Liver (tissue), 9 donors: ENCODE measurements around the gene TMEM61. TPM values are rescaled to one million over a fixed set of nuclear protein-coding genes. Genes with fewer than 3 reads are reported as not detected.
A peak's percentile ranks its signal among the peaks of the same experiment; 100 is the strongest.

Source experiments
- DNase-seq: peaks from one replicate; pipeline ENCODE4 v3.0.0-alpha.2; 2017; ENCODE audit warnings: low spot score
- H3K27ac ChIP-seq, 2 donors: one replicate each; pipeline ENCODE4 v1.7.0; 2013; ENCODE audit warnings: inconsistent platforms in 2 of 2, low read length in 2 of 2, control low read depth in 1 of 2, low read depth in 1 of 2, mild to moderate bottlenecking in 1 of 2
- H3K27me3 ChIP-seq, 4 donors: one replicate each; pipeline versions ENCODE4 v1.6.1 to v1.7.0; 2013; ENCODE audit warnings: low read length in 3 of 4, inconsistent platforms in 1 of 4, mild to moderate bottlenecking in 1 of 4, moderate library complexity in 1 of 4; ENCODE audit not compliant: control insufficient read depth in 4 of 4, insufficient read depth in 4 of 4
- H3K36me3 ChIP-seq, 4 donors: one replicate each; pipeline versions ENCODE4 v1.6.1 to v1.7.0; 2013; ENCODE audit warnings: low read length in 3 of 4, mild to moderate bottlenecking in 3 of 4, low read depth in 1 of 4, moderate library complexity in 1 of 4; ENCODE audit not compliant: control insufficient read depth in 4 of 4, insufficient read depth in 3 of 4
- H3K4me1 ChIP-seq, 4 donors: one replicate each; pipeline versions ENCODE4 v1.6.1 to v1.7.0; 2013; ENCODE audit warnings: low read length in 3 of 4, mild to moderate bottlenecking in 3 of 4, moderate library complexity in 1 of 4; ENCODE audit not compliant: control insufficient read depth in 4 of 4, insufficient read depth in 4 of 4
- H3K4me3 ChIP-seq, 3 donors: one replicate each; pipeline versions ENCODE4 v1.6.1 to v1.7.0; 2013; ENCODE audit warnings: low read length in 3 of 3, control low read depth in 1 of 3, low read depth in 1 of 3, mild to moderate bottlenecking in 1 of 3
- H3K9ac ChIP-seq, 2 donors: one replicate each; pipeline ENCODE4 v1.7.0; 2013; ENCODE audit warnings: low read length in 2 of 2, mild to moderate bottlenecking in 2 of 2, moderate library complexity in 2 of 2, control low read depth in 1 of 2, low read depth in 1 of 2
- H3K9me3 ChIP-seq, 4 donors: one replicate each; pipeline versions ENCODE4 v1.6.1 to v1.7.0; 2013; ENCODE audit warnings: low read length in 3 of 4; ENCODE audit not compliant: control insufficient read depth in 4 of 4
- EGR1 ChIP-seq, 2 donors: IDR thresholded peaks; 2 replicates each; pipeline ENCODE4 v1.6.1; 2016 to 2018; ENCODE audit warnings: antibody characterized with exemption in 2 of 2, low read depth in 2 of 2
- FOXA1 ChIP-seq: IDR thresholded peaks from 2 replicates; pipeline ENCODE4 v1.6.1; 2016; ENCODE audit warnings: antibody characterized with exemption
- FOXA2 ChIP-seq: IDR thresholded peaks from 2 replicates; pipeline ENCODE4 v1.6.1; 2016; ENCODE audit warnings: antibody characterized with exemption
- GABPA ChIP-seq, 2 donors: IDR thresholded peaks in 1 of 2; conservative IDR thresholded peaks in 1 of 2; 2 replicates each; pipeline ENCODE4 v1.6.1; 2016; ENCODE audit warnings: antibody characterized with exemption in 2 of 2, mild to moderate bottlenecking in 1 of 2, moderate library complexity in 1 of 2
- HNF4A ChIP-seq, 2 donors: conservative IDR thresholded peaks; 2 replicates each; pipeline ENCODE4 v1.6.1; 2016; ENCODE audit warnings: antibody characterized with exemption in 2 of 2, mild to moderate bottlenecking in 2 of 2
- HNF4G ChIP-seq: IDR thresholded peaks from 2 replicates; pipeline ENCODE4 v1.6.1; 2016; ENCODE audit warnings: antibody characterized with exemption
- JUND ChIP-seq, 2 donors: IDR thresholded peaks; 2 replicates each; pipeline ENCODE4 v1.6.1; 2016; ENCODE audit warnings: antibody characterized with exemption in 2 of 2
- NR2F2 ChIP-seq: IDR thresholded peaks from 2 replicates; pipeline ENCODE4 v1.6.1; 2016; ENCODE audit warnings: antibody characterized with exemption
- RAD21 ChIP-seq, 2 donors: IDR thresholded peaks; 2 replicates each; pipeline ENCODE4 v1.6.1; 2016; ENCODE audit warnings: antibody characterized with exemption in 2 of 2, mild to moderate bottlenecking in 2 of 2
- RXRA ChIP-seq, 2 donors: IDR thresholded peaks; 2 replicates each; pipeline ENCODE4 v1.6.1; 2017 to 2018; ENCODE audit warnings: antibody characterized with exemption in 2 of 2, mild to moderate bottlenecking in 1 of 2
- SP1 ChIP-seq: IDR thresholded peaks from 2 replicates; pipeline ENCODE4 v1.6.1; 2018; ENCODE audit warnings: antibody characterized with exemption, mild to moderate bottlenecking
- TAF1 ChIP-seq: conservative IDR thresholded peaks from 2 replicates; pipeline ENCODE4 v1.6.1; 2016; ENCODE audit warnings: antibody characterized with exemption, mild to moderate bottlenecking
- YY1 ChIP-seq: IDR thresholded peaks from 2 replicates; pipeline ENCODE4 v1.6.1; 2016; ENCODE audit warnings: antibody characterized with exemption, mild to moderate bottlenecking
- whole genome bisulfite sequencing: extraction: QIAGEN DNeasy Blood & Tissue Kit; methylation state at CpG from one replicate; pipeline ENCODE4 v1.1.7; 2013; 5-methylcytosine and 5-hydroxymethylcytosine counted together
- polyA plus RNA-seq, 2 donors: library from polyadenylated mRNA; stranded (reverse) in 1 of 2; unstranded in 1 of 2; fragments of 200-250 nt in 1 of 2; fragments of >200 nt in 1 of 2; fragmentation: Nextera tagmentation in 1 of 2; extraction: Ambion mirVana in 1 of 2; gene quantifications; one replicate each; pipeline versions ENCODE4 v1.2.1 to v1.2.3, GENCODE V29; 2013 to 2015
- total RNA-seq, 2 donors: library from RNA; depleted of rRNA; stranded (reverse); fragments of >200 nt; gene quantifications; one replicate each; pipeline ENCODE4 v1.2.3, GENCODE V29; 2014
- TF ChIP-seq, protein P1 (sequence below): IDR thresholded peaks from 2 replicates; pipeline ENCODE4 v1.6.1; 2016; ENCODE audit warnings: antibody characterized with exemption
- TF ChIP-seq, protein P2 (sequence below): fragments of 150-350 bp; IDR thresholded peaks from 2 replicates; pipeline ENCODE4 v1.5.1; 2017; ENCODE audit warnings: improper control_type of control experiment, low read depth, low read length; ENCODE audit not compliant: missing input control
- TF ChIP-seq, protein P3 (sequence below): IDR thresholded peaks from 2 replicates; pipeline ENCODE4 v1.6.1; 2016; ENCODE audit warnings: antibody characterized with exemption
- TF ChIP-seq, protein P4 (sequence below): IDR thresholded peaks from 2 replicates; pipeline ENCODE4 v1.6.1; 2016; ENCODE audit warnings: antibody characterized with exemption, mild to moderate bottlenecking
- TF ChIP-seq, protein P5 (sequence below): IDR thresholded peaks from 2 replicates; pipeline ENCODE4 v1.6.1; 2016; ENCODE audit warnings: antibody characterized with exemption
- donor health status: healthy.
- donor health status: healthy.
- donor health status: healthy.
- donor health status: healthy.
- donor health status: healthy.

Gene TMEM61
- total and polyA plus RNA-seq, 4 donors = not detected

DNA sequence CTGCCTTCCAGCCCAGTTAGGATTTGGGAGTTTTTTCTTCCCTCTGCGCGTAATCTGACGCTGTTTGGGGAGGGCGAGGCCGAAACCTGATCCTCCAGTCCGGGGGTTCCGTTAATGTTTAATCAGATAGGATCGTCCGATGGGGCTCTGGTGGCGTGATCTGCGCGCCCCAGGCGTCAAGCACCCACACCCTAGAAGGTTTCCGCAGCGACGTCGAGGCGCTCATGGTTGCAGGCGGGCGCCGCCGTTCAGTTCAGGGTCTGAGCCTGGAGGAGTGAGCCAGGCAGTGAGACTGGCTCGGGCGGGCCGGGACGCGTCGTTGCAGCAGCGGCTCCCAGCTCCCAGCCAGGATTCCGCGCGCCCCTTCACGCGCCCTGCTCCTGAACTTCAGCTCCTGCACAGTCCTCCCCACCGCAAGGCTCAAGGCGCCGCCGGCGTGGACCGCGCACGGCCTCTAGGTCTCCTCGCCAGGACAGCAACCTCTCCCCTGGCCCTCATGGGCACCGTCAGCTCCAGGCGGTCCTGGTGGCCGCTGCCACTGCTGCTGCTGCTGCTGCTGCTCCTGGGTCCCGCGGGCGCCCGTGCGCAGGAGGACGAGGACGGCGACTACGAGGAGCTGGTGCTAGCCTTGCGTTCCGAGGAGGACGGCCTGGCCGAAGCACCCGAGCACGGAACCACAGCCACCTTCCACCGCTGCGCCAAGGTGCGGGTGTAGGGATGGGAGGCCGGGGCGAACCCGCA lies 59.1 kb downstream of the TMEM61 start, which contains the start of gene PCSK9:
Gene PCSK9 (plus strand): TSS at position 207 of the 741 bp plus-strand sequence. CDS start 290 bp downstream, at position 497.
- no peaks in the 10 kb centered on the region for H3K27me3 ChIP-seq
- TF ChIP-seq NR2F2 (no peak), HNF4A (conservative IDR thresholded peaks at IDR 0.05) (peak; percentile 46 to 70), FOXA1 (no peak), GABPA (IDR thresholded peaks at IDR 0.05 in 1 of 2, conservative IDR thresholded peaks at IDR 0.05 in 1 of 2) (no peak), RAD21 (IDR thresholded peaks at IDR 0.05) (peak in 1 of 2 donors; percentile 31), RXRA (IDR thresholded peaks at IDR 0.05) (peak; percentile 13 to 81), FOXA2 (no peak), JUND (IDR thresholded peaks at IDR 0.05) (peak in 1 of 2 donors; percentile 42), YY1 (peak; percentile 94), EGR1 (IDR thresholded peaks at IDR 0.05; ENCODE audit: low read depth in 2 of 2) (peak in 1 of 2 donors; percentile 50), HNF4G (no peak), SP1 (peak; percentile 70), TAF1 (peak; percentile 87)
- TF ChIP-seq, protein P1, sequence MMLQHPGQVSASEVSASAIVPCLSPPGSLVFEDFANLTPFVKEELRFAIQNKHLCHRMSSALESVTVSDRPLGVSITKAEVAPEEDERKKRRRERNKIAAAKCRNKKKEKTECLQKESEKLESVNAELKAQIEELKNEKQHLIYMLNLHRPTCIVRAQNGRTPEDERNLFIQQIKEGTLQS = no peak
- TF ChIP-seq, protein P2, sequence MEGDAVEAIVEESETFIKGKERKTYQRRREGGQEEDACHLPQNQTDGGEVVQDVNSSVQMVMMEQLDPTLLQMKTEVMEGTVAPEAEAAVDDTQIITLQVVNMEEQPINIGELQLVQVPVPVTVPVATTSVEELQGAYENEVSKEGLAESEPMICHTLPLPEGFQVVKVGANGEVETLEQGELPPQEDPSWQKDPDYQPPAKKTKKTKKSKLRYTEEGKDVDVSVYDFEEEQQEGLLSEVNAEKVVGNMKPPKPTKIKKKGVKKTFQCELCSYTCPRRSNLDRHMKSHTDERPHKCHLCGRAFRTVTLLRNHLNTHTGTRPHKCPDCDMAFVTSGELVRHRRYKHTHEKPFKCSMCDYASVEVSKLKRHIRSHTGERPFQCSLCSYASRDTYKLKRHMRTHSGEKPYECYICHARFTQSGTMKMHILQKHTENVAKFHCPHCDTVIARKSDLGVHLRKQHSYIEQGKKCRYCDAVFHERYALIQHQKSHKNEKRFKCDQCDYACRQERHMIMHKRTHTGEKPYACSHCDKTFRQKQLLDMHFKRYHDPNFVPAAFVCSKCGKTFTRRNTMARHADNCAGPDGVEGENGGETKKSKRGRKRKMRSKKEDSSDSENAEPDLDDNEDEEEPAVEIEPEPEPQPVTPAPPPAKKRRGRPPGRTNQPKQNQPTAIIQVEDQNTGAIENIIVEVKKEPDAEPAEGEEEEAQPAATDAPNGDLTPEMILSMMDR = no peak
- TF ChIP-seq, protein P3, sequence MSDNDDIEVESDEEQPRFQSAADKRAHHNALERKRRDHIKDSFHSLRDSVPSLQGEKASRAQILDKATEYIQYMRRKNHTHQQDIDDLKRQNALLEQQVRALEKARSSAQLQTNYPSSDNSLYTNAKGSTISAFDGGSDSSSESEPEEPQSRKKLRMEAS = peak; percentile 46
- TF ChIP-seq, protein P4, sequence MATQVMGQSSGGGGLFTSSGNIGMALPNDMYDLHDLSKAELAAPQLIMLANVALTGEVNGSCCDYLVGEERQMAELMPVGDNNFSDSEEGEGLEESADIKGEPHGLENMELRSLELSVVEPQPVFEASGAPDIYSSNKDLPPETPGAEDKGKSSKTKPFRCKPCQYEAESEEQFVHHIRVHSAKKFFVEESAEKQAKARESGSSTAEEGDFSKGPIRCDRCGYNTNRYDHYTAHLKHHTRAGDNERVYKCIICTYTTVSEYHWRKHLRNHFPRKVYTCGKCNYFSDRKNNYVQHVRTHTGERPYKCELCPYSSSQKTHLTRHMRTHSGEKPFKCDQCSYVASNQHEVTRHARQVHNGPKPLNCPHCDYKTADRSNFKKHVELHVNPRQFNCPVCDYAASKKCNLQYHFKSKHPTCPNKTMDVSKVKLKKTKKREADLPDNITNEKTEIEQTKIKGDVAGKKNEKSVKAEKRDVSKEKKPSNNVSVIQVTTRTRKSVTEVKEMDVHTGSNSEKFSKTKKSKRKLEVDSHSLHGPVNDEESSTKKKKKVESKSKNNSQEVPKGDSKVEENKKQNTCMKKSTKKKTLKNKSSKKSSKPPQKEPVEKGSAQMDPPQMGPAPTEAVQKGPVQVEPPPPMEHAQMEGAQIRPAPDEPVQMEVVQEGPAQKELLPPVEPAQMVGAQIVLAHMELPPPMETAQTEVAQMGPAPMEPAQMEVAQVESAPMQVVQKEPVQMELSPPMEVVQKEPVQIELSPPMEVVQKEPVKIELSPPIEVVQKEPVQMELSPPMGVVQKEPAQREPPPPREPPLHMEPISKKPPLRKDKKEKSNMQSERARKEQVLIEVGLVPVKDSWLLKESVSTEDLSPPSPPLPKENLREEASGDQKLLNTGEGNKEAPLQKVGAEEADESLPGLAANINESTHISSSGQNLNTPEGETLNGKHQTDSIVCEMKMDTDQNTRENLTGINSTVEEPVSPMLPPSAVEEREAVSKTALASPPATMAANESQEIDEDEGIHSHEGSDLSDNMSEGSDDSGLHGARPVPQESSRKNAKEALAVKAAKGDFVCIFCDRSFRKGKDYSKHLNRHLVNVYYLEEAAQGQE = peak; percentile 93
- TF ChIP-seq, protein P5, sequence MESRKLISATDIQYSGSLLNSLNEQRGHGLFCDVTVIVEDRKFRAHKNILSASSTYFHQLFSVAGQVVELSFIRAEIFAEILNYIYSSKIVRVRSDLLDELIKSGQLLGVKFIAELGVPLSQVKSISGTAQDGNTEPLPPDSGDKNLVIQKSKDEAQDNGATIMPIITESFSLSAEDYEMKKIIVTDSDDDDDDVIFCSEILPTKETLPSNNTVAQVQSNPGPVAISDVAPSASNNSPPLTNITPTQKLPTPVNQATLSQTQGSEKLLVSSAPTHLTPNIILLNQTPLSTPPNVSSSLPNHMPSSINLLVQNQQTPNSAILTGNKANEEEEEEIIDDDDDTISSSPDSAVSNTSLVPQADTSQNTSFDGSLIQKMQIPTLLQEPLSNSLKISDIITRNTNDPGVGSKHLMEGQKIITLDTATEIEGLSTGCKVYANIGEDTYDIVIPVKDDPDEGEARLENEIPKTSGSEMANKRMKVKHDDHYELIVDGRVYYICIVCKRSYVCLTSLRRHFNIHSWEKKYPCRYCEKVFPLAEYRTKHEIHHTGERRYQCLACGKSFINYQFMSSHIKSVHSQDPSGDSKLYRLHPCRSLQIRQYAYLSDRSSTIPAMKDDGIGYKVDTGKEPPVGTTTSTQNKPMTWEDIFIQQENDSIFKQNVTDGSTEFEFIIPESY = peak; percentile 30
- H3K27ac ChIP-seq = peak within 1 kb of the TSS; percentile 80 to 87
- H3K9ac ChIP-seq = peak within 1 kb of the TSS in 1 of 2 donors; percentile 42
- no peaks in the 10 kb centered on the region for H3K9me3 ChIP-seq
- H3K36me3 ChIP-seq = no peaks in the 10 kb centered on the region
- H3K4me1 ChIP-seq = peaks cover 15 to 75% (median 57%) of the 10 kb centered on the region in 4 donors
- DNase-seq = peak; percentile 79
- 2% methylated on average over 67 of the region's 67 CpGs for WGBS
- peak within 1 kb of the TSS; percentile 67 to 91 (median 80) for H3K4me3 ChIP-seq
